Measurements from ENCODE around the gene RAX. TPM values are rescaled to one million over a fixed set of nuclear protein-coding genes. Genes with fewer than 3 reads are reported as not detected.

Gene RAX
- total and polyA plus RNA-seq, 10 of the 15 experiments (the other 5 are each of a cell fraction or from before 2014, with no cell fraction given): not detected

- no peak for ATAC-seq
- Histone ChIP-seq H2AFZ (ENCODE audit: control insufficient read depth, low read depth, low read length) (no peak overlapping the region), H4K20me1 (ENCODE audit: control insufficient read depth, insufficient read depth) (no peaks in the 10 kb centered on the region), H3K4me1 (ENCODE audit: control insufficient read depth, insufficient read depth, low read length) (no peaks in the 10 kb centered on the region), H3K9ac (ENCODE audit: control insufficient read depth, insufficient read depth, low read length) (no peak overlapping the region), H3K27me3 (replicated peaks in 1 of 2; ENCODE audit: control insufficient read depth in 2 of 2, insufficient read depth in 2 of 2, low read length in 1 of 2) (peaks cover 10 to 38% of the 10 kb centered on the region in 2 experiments), H3K79me2 (ENCODE audit: control insufficient read depth, insufficient read depth, low read length) (no peaks in the 10 kb centered on the region), H3K27ac (ENCODE audit: control insufficient read depth, insufficient read depth) (no peak overlapping the region), H3K4me2 (ENCODE audit: control insufficient read depth, insufficient read depth) (no peak overlapping the region), H3K4me3 (no peak overlapping the region), H3K9me3 (replicated peaks; ENCODE audit: control insufficient read depth, insufficient read depth, low read length) (no peaks in the 10 kb centered on the region), H3K36me3 (ENCODE audit: control insufficient read depth in 2 of 2, insufficient read depth in 2 of 2, low read length in 1 of 2) (no peaks in the 10 kb centered on the region)
- in situ Hi-C loops (cut with MboI) (no loop called here), intact Hi-C loops (cut with micrococcal nuclease; ENCODE audit: unreplicated experiment) (no loop called here)
- SMC1A ChIA-PET (ENCODE audit: uncharacterized antibody, unreplicated experiment): no interaction called here
- no TSS peak for BruUV-seq (replicated peaks)
- WGBS (ENCODE audit: insufficient coverage, insufficient replicate concordance, low lambda C conversion rate, missing lambda C conversion rate): 18% methylated on average over 12 of the region's 12 CpGs
- RAD21 ChIA-PET (ENCODE audit: unreplicated experiment): no interaction called here
- no peak for DNase-seq (ENCODE audit: low read depth, low spot score)
- POLR2A ChIA-PET: no interaction called here
- CTCF ChIA-PET: interaction anchor here (0.9 to 1.3 kb wide), 2 partner anchors 17 to 137 kb away, joined by 4 read pairs; no protein-coding TSS in a partner anchor
- TF ChIP-seq BMI1 (IDR thresholded peaks at IDR 0.05; ENCODE audit: borderline replicate concordance) (no peak), RCOR1 (conservative IDR thresholded peaks at IDR 0.05; ENCODE audit: low read depth, low read length) (no peak), NFXL1 (IDR thresholded peaks at IDR 0.05; ENCODE audit: borderline replicate concordance) (no peak), HCFC1 (IDR thresholded peaks at IDR 0.05; ENCODE audit: low read length) (no peak), SMAD5 (IDR thresholded peaks at IDR 0.05; ENCODE audit: low read depth) (no peak), TCF3 (IDR thresholded peaks at IDR 0.05; ENCODE audit: borderline replicate concordance, insufficient read depth, low read depth, low read length) (no peak), MYC (IDR thresholded peaks at IDR 0.05; ENCODE audit: insufficient read depth, insufficient read length, insufficient replicate concordance, low read length, severe bottlenecking) (no peak), POLR2A (IDR thresholded peaks at IDR 0.05; ENCODE audit: low read depth, low read length) (no peak), POLR2AphosphoS5 (IDR thresholded peaks at IDR 0.05; ENCODE audit: low read length) (no peak), ZNF622 (IDR thresholded peaks at IDR 0.05) (no peak), SRF (IDR thresholded peaks at IDR 0.05; ENCODE audit: low read depth in 2 of 2, low read length in 2 of 2) (no peak), SUZ12 (IDR thresholded peaks at IDR 0.05; ENCODE audit: unreplicated experiment) (no peak), CBX5 (IDR thresholded peaks at IDR 0.05; ENCODE audit: low read depth) (no peak), ZNF24 (IDR thresholded peaks at IDR 0.05) (no peak)
- FAIRE-seq: no peak
These were observed 7.3 kb downstream of the RAX start for GRCh38 chr18:59265974-59266369.
